ENCODE results near the gene MCM5.
A peak's percentile ranks its signal among the peaks of the same experiment; 100 is the strongest.

The MCM5 gene

DNA sequence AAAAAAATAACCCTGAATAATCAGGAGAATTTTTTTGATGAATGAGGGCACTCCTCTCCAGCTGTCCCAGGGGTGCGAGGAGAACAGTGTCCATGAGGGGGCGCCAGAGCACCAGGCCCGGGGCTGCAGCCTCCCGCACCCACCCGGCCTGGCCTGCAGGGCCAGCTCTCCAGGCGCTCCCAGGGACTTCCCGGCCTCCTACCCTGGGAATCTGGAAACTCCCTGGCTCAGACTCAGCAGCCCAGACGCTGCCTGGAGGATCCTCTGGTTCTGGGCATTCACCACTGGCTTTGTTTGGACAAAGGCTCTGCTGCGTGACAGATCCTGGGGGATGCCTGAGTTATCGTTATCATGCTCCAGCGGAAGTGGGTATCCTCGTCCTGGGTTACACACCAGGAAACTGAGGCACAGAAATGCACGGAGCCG, 31.0 kb downstream of the MCM5 start:
- TF ChIP-seq, protein P1, sequence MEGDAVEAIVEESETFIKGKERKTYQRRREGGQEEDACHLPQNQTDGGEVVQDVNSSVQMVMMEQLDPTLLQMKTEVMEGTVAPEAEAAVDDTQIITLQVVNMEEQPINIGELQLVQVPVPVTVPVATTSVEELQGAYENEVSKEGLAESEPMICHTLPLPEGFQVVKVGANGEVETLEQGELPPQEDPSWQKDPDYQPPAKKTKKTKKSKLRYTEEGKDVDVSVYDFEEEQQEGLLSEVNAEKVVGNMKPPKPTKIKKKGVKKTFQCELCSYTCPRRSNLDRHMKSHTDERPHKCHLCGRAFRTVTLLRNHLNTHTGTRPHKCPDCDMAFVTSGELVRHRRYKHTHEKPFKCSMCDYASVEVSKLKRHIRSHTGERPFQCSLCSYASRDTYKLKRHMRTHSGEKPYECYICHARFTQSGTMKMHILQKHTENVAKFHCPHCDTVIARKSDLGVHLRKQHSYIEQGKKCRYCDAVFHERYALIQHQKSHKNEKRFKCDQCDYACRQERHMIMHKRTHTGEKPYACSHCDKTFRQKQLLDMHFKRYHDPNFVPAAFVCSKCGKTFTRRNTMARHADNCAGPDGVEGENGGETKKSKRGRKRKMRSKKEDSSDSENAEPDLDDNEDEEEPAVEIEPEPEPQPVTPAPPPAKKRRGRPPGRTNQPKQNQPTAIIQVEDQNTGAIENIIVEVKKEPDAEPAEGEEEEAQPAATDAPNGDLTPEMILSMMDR (IDR thresholded peaks at IDR 0.05), result peak; percentile 83
- peaks cover 34% of the 10 kb centered on the region for H3K36me3 ChIP-seq
- no peak overlapping the region for H3K4me3 ChIP-seq (ENCODE audit: low read depth in 1 of 2, low read length in 1 of 2)
- H3K9me3 ChIP-seq, result no peaks in the 10 kb centered on the region
- H3K27ac ChIP-seq, result no peak overlapping the region
- no peaks in the 10 kb centered on the region for H3K4me1 ChIP-seq (ENCODE audit: control insufficient read depth in 1 of 2, insufficient read depth in 1 of 2, low read depth in 1 of 2, low read length in 1 of 2)
- H3K27me3 ChIP-seq, result no peaks in the 10 kb centered on the region

DNA sequence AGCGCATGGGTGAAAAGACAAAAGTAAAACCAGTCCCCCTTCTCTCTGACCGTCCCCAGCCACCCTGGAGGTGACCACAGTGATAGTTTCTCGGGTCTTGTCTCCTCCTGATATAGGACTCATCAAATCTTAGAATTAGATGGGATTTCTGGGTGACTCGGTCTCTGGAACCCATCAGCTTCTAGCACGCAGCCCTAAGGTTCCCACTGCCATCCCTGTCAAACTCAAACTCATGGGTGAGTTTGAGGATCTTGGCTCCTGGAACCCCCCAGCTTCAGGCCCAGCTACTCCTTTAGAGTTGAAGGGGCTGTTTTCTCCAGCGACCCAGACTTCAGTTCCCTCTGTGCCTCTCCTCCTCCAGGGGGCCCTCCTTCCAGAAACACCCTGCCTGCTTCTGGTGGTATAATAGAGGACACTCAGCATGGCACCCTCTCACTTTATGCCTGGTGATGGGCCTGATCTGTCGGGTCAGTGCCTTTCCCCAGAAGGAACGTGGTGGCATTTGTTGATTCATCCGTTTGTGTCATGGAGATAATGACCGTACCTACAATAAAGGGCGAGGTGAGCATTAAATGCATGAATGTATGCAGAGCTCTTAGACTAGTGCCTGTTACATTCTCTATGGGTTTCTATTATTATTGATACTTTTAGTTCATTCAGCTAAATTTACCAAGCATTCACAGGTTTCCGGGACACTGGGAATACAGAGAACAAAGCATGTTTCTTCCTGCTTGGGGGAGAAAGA, 31.7 kb downstream of the MCM5 start:
- Histone ChIP-seq H3K4me3 (ENCODE audit: low read depth in 1 of 2, low read length in 1 of 2) (no peak overlapping the region), H3K4me1 (ENCODE audit: control insufficient read depth in 1 of 2, insufficient read depth in 1 of 2, low read depth in 1 of 2, low read length in 1 of 2) (no peaks in the 10 kb centered on the region), H3K27me3 (no peaks in the 10 kb centered on the region), H3K9me3 (no peaks in the 10 kb centered on the region), H3K27ac (no peak overlapping the region), H3K36me3 (peaks cover 27% of the 10 kb centered on the region)
- TF ChIP-seq, protein P1 (IDR thresholded peaks at IDR 0.05), result no peak

DNA sequence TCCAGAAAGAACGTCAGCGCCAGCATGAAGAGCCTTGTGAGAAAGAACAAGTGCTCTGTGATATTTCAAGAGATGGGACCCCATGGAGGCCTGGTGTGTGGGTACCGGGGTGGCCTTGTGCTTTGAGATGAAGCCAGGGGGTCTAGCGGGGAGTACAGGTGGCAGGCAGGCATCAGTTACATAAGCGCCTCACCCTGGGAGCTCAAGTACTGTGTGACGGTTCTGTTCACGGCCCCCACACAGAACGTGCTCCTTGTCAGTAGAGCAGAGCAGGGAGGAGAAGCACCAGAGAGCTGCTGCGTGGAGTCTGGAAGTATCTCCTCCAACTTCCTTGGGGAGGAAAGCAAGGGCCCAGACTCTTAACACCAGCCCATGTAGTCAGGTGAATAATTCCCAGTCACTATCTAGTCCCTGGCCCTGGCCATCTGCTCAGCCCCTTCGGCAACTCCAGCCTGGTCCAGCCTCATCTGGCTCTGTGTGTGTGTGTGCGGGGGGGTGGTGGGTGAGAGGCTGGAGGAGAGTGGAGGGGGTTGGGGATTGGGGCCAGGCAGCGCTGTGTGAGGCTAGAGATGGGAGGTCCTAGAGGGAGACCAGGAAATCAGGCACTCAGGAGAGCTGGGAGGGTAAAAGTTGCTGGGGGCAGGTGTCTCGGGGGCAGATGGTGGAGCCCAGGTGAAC, 32.4 kb downstream of the MCM5 start:
- Histone ChIP-seq H3K4me3 (ENCODE audit: low read depth in 1 of 2, low read length in 1 of 2) (no peak overlapping the region), H3K36me3 (peaks cover 22% of the 10 kb centered on the region), H3K9me3 (no peaks in the 10 kb centered on the region), H3K4me1 (ENCODE audit: control insufficient read depth in 1 of 2, insufficient read depth in 1 of 2, low read depth in 1 of 2, low read length in 1 of 2) (no peaks in the 10 kb centered on the region), H3K27me3 (no peaks in the 10 kb centered on the region), H3K27ac (no peak overlapping the region)
- TF ChIP-seq, protein P1 (IDR thresholded peaks at IDR 0.05), result no peak

DNA sequence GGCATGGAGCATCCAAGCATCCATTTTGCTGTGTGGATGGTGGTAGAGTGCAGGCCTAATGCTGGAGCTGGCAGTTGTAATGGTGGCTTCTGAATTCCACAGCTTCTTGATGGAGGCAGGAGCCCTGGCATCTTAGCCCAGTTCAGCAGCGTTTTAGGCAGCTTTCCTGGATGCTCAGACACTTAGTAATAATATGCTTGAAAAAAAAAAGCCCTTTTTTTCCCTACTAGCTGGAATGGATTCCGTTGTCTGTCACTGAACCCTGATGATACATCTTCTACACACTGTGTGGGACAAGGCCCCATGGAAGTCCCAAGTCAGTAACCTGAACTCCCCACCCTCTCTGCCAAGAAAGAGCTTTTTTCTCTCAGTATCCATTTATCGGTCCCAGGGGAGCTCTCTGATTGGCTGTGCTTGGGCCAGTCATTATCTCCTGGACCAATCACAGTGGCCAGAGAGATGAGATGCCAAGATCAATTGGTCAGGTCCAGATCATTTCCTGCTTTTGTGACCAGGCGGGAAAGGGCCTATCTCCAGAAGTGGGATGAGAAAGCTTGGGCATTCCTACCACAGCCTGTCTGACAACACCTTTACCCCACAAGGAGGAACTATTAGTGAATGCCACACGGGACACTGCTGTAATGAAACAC, 34.2 kb downstream of the MCM5 start:
- Histone ChIP-seq H3K9me3 (no peaks in the 10 kb centered on the region), H3K27me3 (no peaks in the 10 kb centered on the region), H3K36me3 (peaks cover 22% of the 10 kb centered on the region), H3K4me1 (ENCODE audit: control insufficient read depth in 1 of 2, insufficient read depth in 1 of 2, low read depth in 1 of 2, low read length in 1 of 2) (no peaks in the 10 kb centered on the region), H3K4me3 (ENCODE audit: low read depth in 1 of 2, low read length in 1 of 2) (no peak overlapping the region), H3K27ac (no peak overlapping the region)
- TF ChIP-seq, protein P1 (IDR thresholded peaks at IDR 0.05), result no peak

DNA sequence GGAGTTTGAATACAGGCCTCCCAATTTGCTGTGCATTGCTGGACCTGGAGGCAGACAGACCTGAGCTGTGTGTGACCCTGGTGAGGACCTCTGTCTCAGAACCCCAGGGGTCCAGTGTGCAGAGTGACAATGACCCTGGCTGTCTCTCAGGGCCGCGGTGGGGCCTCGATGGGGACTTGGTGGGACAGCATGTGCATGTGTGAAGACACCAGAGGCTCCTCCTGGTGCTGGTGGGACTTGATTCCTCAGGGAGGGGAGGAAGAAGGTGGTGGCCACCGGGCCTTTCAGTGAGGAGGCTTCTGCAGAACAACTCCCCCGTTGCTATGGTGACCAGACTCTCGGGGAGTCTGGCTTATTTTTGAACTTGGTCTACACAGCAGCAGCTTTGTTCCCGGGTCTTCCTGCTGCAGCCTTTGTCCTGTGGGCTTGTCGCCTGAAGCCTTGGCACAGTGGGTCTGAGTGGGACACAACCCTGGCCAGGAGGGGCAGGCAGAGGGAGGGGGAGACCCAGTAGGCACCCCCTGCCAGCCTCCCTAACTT, 35.3 kb downstream of the MCM5 start:
- H3K9me3 ChIP-seq, result no peaks in the 10 kb centered on the region
- H3K4me3 ChIP-seq (ENCODE audit: low read depth in 1 of 2, low read length in 1 of 2), result no peak overlapping the region
- no peaks in the 10 kb centered on the region for H3K27me3 ChIP-seq
- H3K27ac ChIP-seq, result no peak overlapping the region
- TF ChIP-seq, protein P1 (IDR thresholded peaks at IDR 0.05), result no peak
- H3K36me3 ChIP-seq, result peaks cover 26% of the 10 kb centered on the region
- H3K4me1 ChIP-seq (ENCODE audit: control insufficient read depth in 1 of 2, insufficient read depth in 1 of 2, low read depth in 1 of 2, low read length in 1 of 2), result no peaks in the 10 kb centered on the region
